Esophagus squamous epithelium (tissue), 4 donors: Measurements from ENCODE around the gene FANCL.

Experiments
- CTCF ChIP-seq, 6 experiments: fragments of 450-650 bp in 4 of 6; fragments of 200-600 bp in 2 of 6; sonication (generic) in 2 of 6; IDR thresholded peaks; one replicate each; pipeline ENCODE4 v1.5.1; 2016 to 2019; ENCODE audit warnings: antibody characterized with exemption in 6 of 6, mild to moderate bottlenecking in 4 of 6, moderate library complexity in 4 of 6
- POLR2A ChIP-seq, 4 donors: fragments of 450-650 bp; IDR thresholded peaks; one replicate each; pipeline ENCODE4 v1.6.1; 2017; ENCODE audit warnings: antibody characterized with exemption in 4 of 4, mild to moderate bottlenecking in 4 of 4, moderate library complexity in 3 of 4

- no peak for TF ChIP-seq CTCF (IDR thresholded peaks at IDR 0.05)
- no peak for TF ChIP-seq POLR2A (IDR thresholded peaks at IDR 0.05)
These were observed 19.2 kb downstream of the FANCL start for GRCh38 chr2:58221909-58222308.
